Endothelial cell (in vitro differentiated cells): ENCODE measurements around the gene UBL4A. TPM values are rescaled to one million over a fixed set of nuclear protein-coding genes. Genes with fewer than 3 reads are reported as not detected.

Source experiments
- DNase-seq: peaks from one replicate; pipeline ENCODE4 v3.0.0; 2021; ENCODE audit warnings: low spot score
- H3K27ac Mint-ChIP-seq: one replicate; pipeline ENCODE4 v1.8.0; 2021; ENCODE audit warnings: mixed read lengths, inconsistent platforms; ENCODE audit not compliant: unreplicated experiment
- H3K27me3 Mint-ChIP-seq: one replicate; pipeline ENCODE4 v1.8.0; 2021; ENCODE audit warnings: mild to moderate bottlenecking, moderate library complexity, mixed read lengths, inconsistent platforms; ENCODE audit not compliant: unreplicated experiment
- H3K36me3 Mint-ChIP-seq: one replicate; pipeline ENCODE4 v1.8.0; 2021; ENCODE audit warnings: mild to moderate bottlenecking, low read depth, mixed read lengths, inconsistent platforms; ENCODE audit not compliant: unreplicated experiment
- H3K4me1 Mint-ChIP-seq: one replicate; pipeline ENCODE4 v1.8.0; 2021; ENCODE audit warnings: mild to moderate bottlenecking, mixed read lengths, inconsistent platforms; ENCODE audit not compliant: unreplicated experiment
- H3K4me3 Mint-ChIP-seq: one replicate; pipeline ENCODE4 v1.8.0; 2021; ENCODE audit warnings: mild to moderate bottlenecking, mixed read lengths, inconsistent platforms; ENCODE audit not compliant: unreplicated experiment
- H3K9me3 Mint-ChIP-seq: one replicate; pipeline ENCODE4 v1.8.0; 2021; ENCODE audit warnings: mixed read lengths, inconsistent platforms; ENCODE audit not compliant: unreplicated experiment
- CTCF ChIP-seq: fragments of 200-600 bp; sonication (generic); IDR thresholded peaks from one replicate; pipeline ENCODE4 v1.5.0; 2021; ENCODE audit warnings: antibody characterized with exemption; ENCODE audit not compliant: unreplicated experiment
- total RNA-seq: library from RNA; stranded (reverse); fragmentation: NEBNext Ultra II Directional; extraction: Animal tissue kit (Norgen Biotek cat#: 25700); gene quantifications from one replicate; pipeline ENCODE4 v1.2.1, GENCODE V29; 2021; ENCODE audit not compliant: unreplicated experiment

The UBL4A gene
- total RNA-seq, 1 donor from 2014 or later, result 16.8 TPM

- H3K4me3 Mint-ChIP-seq, result no peak overlapping the region
- DNase-seq, result no peak
- peaks cover 4% of the 10 kb centered on the region for H3K36me3 Mint-ChIP-seq
- H3K9me3 Mint-ChIP-seq, result no peaks in the 10 kb centered on the region
- peaks cover 3% of the 10 kb centered on the region for H3K27me3 Mint-ChIP-seq
- H3K4me1 Mint-ChIP-seq, result no peaks in the 10 kb centered on the region
- TF ChIP-seq CTCF, result no peak
- no peak overlapping the region for H3K27ac Mint-ChIP-seq
Observed at GRCh38 chrX:154470914-154471568, 15.4 kb downstream of the UBL4A start.

- no peaks in the 10 kb centered on the region for H3K9me3 Mint-ChIP-seq
Observed at GRCh38 chrX:154470434-154470833, 16.0 kb downstream of the UBL4A start.

GRCh38 chrX:154469880-154470279 lies 16.5 kb downstream of the UBL4A start:
- Mint-ChIP-seq H3K27ac (no peak overlapping the region), H3K4me3 (no peak overlapping the region), H3K27me3 (peaks cover 1% of the 10 kb centered on the region), H3K9me3 (no peaks in the 10 kb centered on the region), H3K36me3 (peaks cover 4% of the 10 kb centered on the region), H3K4me1 (no peaks in the 10 kb centered on the region)
- no peak for TF ChIP-seq CTCF
- no peak for DNase-seq

More at GRCh38 chrX:154470434-154470833, 16.0 kb downstream of the UBL4A start:
- no peak for DNase-seq
- H3K27ac Mint-ChIP-seq, result no peak overlapping the region
- peaks cover 1% of the 10 kb centered on the region for H3K27me3 Mint-ChIP-seq
- TF ChIP-seq CTCF, result no peak
- peaks cover 4% of the 10 kb centered on the region for H3K36me3 Mint-ChIP-seq
- no peaks in the 10 kb centered on the region for H3K4me1 Mint-ChIP-seq
- H3K4me3 Mint-ChIP-seq, result no peak overlapping the region

GRCh38 chrX:154469114-154469513 lies 17.3 kb downstream of the UBL4A start:
- no peak for DNase-seq
- Mint-ChIP-seq H3K4me1 (no peaks in the 10 kb centered on the region), H3K27ac (no peak overlapping the region), H3K4me3 (no peak overlapping the region), H3K27me3 (peaks cover 1% of the 10 kb centered on the region), H3K9me3 (no peaks in the 10 kb centered on the region), H3K36me3 (peaks cover 4% of the 10 kb centered on the region)
- no peak for TF ChIP-seq CTCF

GRCh38 chrX:154468217-154468616 lies 18.2 kb downstream of the UBL4A start:
- no peak for TF ChIP-seq CTCF
- Mint-ChIP-seq H3K4me1 (no peaks in the 10 kb centered on the region), H3K36me3 (peaks cover under 1% of the 10 kb centered on the region), H3K9me3 (no peaks in the 10 kb centered on the region), H3K4me3 (no peak overlapping the region), H3K27ac (no peak overlapping the region), H3K27me3 (peaks cover 1% of the 10 kb centered on the region)
- DNase-seq, result no peak
